ENCODE data around the gene LYRM4. TPM values are rescaled to one million over a fixed set of nuclear protein-coding genes. Genes with fewer than 3 reads are reported as not detected.
"Not testable (repeated sequence)": the region's sequence is repeated elsewhere in the genome, so short reads cannot be mapped to it uniquely, and the experiment has no call there.

Gene LYRM4
- total RNA-seq, 1 donor: 16.6 TPM

GRCh38 chr6:5122504-5123112, 138.1 kb downstream of the LYRM4 start:
- Histone ChIP-seq H3K4me1 (ENCODE audit: insufficient read depth, low read length) (peaks cover 23% of the 10 kb centered on the region), H3K27ac (ENCODE audit: low read depth, low read length) (no peak overlapping the region), H2AFZ (ENCODE audit: low read length) (no peak overlapping the region), H3K4me2 (ENCODE audit: insufficient read depth, low read length) (no peak overlapping the region), H3K9me3 (ENCODE audit: low read depth, low read length) (no peaks in the 10 kb centered on the region), H3K36me3 (ENCODE audit: insufficient read depth, low read length) (no peaks in the 10 kb centered on the region), H4K20me1 (ENCODE audit: insufficient read depth, low read length) (peaks cover 6% of the 10 kb centered on the region), H3K27me3 (ENCODE audit: insufficient read depth, low read length) (no peaks in the 10 kb centered on the region), H3K4me3 (ENCODE audit: insufficient read depth, low read length) (no peak overlapping the region), H3K79me2 (ENCODE audit: insufficient read depth, low read length) (no peaks in the 10 kb centered on the region)
- no peak for TF ChIP-seq CTCF (IDR thresholded peaks at IDR 0.05; ENCODE audit: extremely low read depth, low read depth, low read length)
- DNase-seq (ENCODE audit: insufficient read length, low spot score, missing footprints): no peak

GRCh38 chr6:5121956-5122355, 138.8 kb downstream of the LYRM4 start:
- H3K27me3 ChIP-seq (ENCODE audit: insufficient read depth, low read length): no peaks in the 10 kb centered on the region
- TF ChIP-seq CTCF (IDR thresholded peaks at IDR 0.05; ENCODE audit: extremely low read depth, low read depth, low read length): no peak
- peaks cover 23% of the 10 kb centered on the region for H3K4me1 ChIP-seq (ENCODE audit: insufficient read depth, low read length)
- H3K27ac ChIP-seq (ENCODE audit: low read depth, low read length): no peak overlapping the region
- DNase-seq (ENCODE audit: insufficient read length, low spot score, missing footprints): no peak
- H3K36me3 ChIP-seq (ENCODE audit: insufficient read depth, low read length): no peaks in the 10 kb centered on the region
- no peaks in the 10 kb centered on the region for H3K79me2 ChIP-seq (ENCODE audit: insufficient read depth, low read length)
- H3K4me2 ChIP-seq (ENCODE audit: insufficient read depth, low read length): no peak overlapping the region
- no peaks in the 10 kb centered on the region for H3K9me3 ChIP-seq (ENCODE audit: low read depth, low read length)
- no peak overlapping the region for H2AFZ ChIP-seq (ENCODE audit: low read length)
- H4K20me1 ChIP-seq (ENCODE audit: insufficient read depth, low read length): peaks cover 6% of the 10 kb centered on the region
- H3K4me3 ChIP-seq (ENCODE audit: insufficient read depth, low read length): no peak overlapping the region

GRCh38 chr6:5121479-5121878, 139.3 kb downstream of the LYRM4 start:
- Histone ChIP-seq H2AFZ (ENCODE audit: low read length) (no peak overlapping the region), H3K79me2 (ENCODE audit: insufficient read depth, low read length) (no peaks in the 10 kb centered on the region), H3K36me3 (ENCODE audit: insufficient read depth, low read length) (no peaks in the 10 kb centered on the region), H3K27ac (ENCODE audit: low read depth, low read length) (no peak overlapping the region), H3K27me3 (ENCODE audit: insufficient read depth, low read length) (no peaks in the 10 kb centered on the region), H4K20me1 (ENCODE audit: insufficient read depth, low read length) (peaks cover 6% of the 10 kb centered on the region), H3K4me1 (ENCODE audit: insufficient read depth, low read length) (peaks cover 21% of the 10 kb centered on the region), H3K4me3 (ENCODE audit: insufficient read depth, low read length) (no peak overlapping the region), H3K9me3 (ENCODE audit: low read depth, low read length) (no peaks in the 10 kb centered on the region), H3K4me2 (ENCODE audit: insufficient read depth, low read length) (no peak overlapping the region)
- DNase-seq (ENCODE audit: insufficient read length, low spot score, missing footprints): no peak
- no peak for TF ChIP-seq CTCF (IDR thresholded peaks at IDR 0.05; ENCODE audit: extremely low read depth, low read depth, low read length)

GRCh38 chr6:5120543-5120942, 140.2 kb downstream of the LYRM4 start:
- not testable (repeated sequence) for H3K79me2 ChIP-seq (ENCODE audit: insufficient read depth, low read length); H3K27me3 ChIP-seq (ENCODE audit: insufficient read depth, low read length); H3K4me2 ChIP-seq (ENCODE audit: insufficient read depth, low read length); H3K27ac ChIP-seq (ENCODE audit: low read depth, low read length); H3K9me3 ChIP-seq (ENCODE audit: low read depth, low read length); DNase-seq (ENCODE audit: insufficient read length, low spot score, missing footprints); H2AFZ ChIP-seq (ENCODE audit: low read length); H3K36me3 ChIP-seq (ENCODE audit: insufficient read depth, low read length); H4K20me1 ChIP-seq (ENCODE audit: insufficient read depth, low read length); H3K4me3 ChIP-seq (ENCODE audit: insufficient read depth, low read length)
- peaks cover 12% of the 10 kb centered on the region for H3K4me1 ChIP-seq (ENCODE audit: insufficient read depth, low read length)
